Inflammatory macrophage treated with lipopolysaccharide for 4 hours (primary cell): ENCODE measurements around the gene SETMAR.
"Not testable (repeated sequence)": the region's sequence is repeated elsewhere in the genome, so short reads cannot be mapped to it uniquely, and the experiment has no call there.

ENCODE experiments used
- DNase-seq: peaks from one replicate; pipeline ENCODE4 v3.0.0-alpha.2; 2020

Gene SETMAR

DNA sequence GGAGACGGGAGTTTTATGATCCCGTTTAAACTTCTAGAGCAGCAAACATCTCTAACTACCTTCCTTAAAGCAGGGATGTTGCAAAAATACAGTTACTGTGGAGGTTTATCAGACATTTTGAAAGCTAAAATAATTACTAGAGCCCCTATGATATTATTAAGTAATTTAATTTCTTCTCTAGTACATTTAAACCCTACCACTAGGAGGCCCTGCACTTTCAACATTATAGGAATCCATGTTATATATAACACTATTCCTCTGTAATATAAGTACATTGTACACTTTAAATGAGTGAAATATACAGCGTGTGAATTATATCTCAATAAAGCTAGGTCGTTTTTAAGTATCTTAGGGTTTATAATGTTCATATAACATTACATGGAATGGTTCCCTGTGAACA is 11.5 kb downstream of the SETMAR start:
- peak; percentile 25 for DNase-seq

DNA sequence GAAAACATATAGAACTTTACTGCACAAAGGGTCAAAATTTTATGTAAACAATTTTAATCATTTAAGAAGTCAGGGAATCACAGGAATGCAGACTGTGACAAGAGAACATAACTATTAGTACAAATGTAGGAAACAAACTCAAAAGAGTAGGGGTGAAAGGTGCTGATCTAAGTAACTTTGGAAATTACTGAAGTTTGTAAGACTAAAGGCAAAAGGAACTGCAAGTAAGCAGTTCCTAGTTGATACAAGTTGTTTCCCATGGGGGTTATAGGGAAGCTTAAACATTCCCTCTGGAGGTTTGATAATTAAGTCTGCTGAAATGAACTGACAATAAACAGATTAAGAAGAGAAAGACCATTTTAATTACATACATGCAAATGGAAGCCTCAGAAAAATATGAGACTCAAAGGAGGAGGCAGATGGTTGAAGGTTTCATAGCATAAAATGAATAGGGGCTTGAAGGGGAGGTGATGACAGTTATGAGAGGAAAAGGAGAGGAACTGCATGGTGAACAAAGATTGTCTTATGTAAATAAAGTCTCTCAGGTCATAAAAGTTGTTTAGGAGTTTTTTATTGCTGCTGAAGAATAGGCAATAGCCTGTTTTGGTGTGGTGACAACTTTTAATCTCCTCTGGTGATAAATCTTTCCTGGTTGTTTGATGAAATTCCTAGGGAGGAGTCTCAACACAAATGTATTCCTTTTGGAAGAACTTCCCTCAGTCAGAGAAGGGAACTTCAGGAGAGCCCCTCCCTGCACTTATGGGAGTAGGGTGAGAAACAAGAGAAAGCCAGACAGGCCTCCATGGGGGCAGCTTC is 17.1 kb downstream of the SETMAR start:
- DNase-seq: peak; percentile 69

DNA sequence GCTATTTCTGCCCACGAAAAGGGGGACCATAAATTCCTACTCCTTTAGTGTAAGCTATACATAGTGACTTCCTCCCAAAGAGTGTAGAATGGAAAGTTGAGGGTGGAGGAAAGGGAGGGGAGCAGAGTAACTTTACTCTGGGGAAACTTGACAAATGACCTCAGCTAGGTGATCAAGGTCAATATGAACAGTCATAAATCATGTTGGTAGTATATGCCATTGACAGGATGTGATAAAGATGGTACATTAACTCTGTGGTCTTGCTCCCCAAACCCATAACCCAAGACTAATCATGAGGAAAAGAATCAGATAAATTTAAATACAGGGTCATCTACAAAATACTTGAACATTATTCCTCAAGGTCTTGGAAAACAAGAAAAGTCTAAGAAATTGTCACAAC is 18.6 kb downstream of the SETMAR start:
- no peak for DNase-seq

DNA sequence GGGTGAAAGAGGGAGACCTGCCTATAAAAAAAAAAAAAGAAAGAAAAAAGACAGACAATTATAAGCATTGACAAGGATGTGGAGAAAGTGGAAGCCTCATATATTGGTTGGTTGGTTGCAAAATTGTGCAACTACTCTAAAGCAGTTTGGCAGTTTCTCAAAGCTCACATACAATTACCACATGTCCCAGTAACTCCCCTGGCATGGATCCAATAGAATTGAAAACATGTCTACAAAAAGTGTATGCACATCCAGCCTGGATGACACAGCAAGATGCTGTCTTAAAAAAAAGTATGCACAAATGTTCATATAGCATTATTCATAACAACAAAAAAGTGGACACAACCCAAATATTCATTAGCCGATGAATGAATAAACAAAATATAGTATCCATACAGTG is 19.5 kb downstream of the SETMAR start:
- peak; percentile 87 for DNase-seq

DNA sequence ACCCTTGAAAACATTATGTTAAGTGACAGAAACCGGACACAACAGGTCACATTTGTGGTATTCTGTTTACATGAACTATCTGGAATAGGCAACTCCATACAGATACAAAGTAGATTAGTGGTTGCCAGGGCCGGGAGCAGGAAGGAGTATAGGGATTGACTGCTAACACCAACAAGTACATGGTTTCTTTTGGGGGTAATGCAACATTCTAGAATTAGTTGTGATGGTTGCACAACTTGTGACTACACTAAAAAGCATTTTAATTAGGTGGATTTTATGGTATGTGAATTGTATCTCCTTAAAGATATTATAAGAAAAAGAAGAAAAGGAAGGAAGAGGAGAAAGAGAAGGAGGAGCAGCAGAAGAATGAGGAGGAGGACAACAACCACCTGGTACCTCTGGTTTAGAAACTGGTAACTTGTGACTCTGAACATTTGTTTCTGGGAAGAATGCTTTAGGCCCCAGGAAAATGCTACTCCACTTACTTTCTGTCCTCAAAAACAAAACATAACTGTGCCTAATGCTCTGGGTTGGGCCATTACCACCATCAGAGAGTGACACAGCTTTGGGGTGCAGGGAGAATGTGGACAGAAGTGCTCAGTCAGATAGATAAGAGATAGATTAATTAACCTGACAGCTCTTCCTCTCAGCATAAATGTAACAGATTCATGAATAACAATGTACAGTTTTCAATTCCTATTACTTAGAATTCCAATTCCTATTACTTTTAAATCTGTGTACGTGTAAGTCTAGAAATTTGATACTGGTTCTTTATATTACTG is 20.3 kb downstream of the SETMAR start:
- no peak for DNase-seq

DNA sequence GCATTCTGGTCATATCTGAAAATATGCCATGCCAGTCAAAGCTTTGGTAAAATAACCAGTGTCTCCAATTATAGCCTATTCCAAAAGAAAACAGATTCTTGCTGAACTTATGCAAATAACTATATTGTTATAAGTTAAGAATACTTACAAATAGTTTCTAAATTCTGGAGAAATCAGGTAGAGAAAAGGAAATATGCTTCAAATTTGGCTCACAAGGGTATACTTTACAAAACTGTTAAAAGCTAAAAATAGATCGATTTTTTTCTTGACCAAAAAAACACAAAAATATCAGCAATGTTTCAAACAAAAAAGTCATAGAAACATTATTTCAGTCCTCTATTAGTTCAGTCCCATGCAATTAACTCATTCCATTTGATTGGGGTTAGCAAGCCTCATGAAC is 23.7 kb downstream of the SETMAR start:
- DNase-seq: no peak

DNA sequence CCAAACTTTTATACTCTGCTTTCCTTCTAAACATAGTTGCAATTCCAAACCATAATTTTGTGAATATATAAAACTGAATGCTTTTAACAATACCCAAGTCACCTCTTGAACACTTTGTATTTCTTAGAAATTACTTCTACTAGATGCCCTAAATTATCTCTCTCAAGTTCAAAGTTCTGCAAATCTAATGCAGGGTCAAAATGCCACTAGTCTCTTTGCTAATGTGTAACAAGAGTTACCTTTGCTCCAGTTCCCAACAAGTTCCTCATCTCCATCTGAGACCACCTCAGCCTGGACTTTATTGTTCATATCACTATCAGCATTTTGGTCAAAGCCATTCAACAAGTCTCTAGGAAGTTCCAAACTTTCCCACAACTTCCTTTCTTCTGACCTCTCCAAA is 26.6 kb downstream of the SETMAR start:
- not testable (repeated sequence) for DNase-seq

DNA sequence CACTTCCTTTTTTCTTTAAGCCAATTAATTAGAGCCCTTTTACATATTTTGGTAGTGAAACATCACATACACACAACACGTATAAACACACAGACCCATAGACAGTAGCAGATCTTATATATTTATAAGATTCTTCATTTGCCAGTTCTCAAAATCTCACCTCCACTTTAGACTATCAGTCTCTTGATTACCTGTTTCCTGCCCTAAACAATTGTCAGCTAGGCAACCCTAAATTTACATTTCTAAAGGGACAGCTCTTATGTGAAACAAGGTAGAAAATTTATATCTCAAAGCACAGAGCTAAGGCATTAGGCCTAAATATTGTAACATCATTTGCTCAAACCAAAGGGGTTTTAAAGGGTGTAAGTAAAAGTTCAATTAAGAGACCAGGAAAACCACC is 28.9 kb downstream of the SETMAR start:
- DNase-seq: no peak

DNA sequence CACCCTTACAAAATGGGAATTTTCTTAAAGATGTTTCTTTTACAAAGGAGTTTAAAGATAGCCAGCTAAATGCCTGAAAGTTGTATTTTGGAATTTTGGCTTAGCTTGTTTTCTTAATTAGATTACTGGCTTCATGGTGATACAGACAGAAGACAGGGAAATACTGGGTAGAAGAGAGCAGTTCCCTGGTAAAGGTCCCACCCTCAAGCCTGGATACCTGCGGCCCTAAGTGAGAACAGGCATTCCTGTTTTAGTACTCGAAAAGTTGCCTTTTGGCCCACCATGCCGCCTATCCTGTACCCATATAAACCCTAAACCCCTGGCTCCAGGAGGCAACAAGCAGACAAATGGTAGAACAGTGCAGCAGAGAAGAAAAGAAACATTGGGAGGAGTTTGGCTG is 29.4 kb downstream of the SETMAR start:
- no peak for DNase-seq

DNA sequence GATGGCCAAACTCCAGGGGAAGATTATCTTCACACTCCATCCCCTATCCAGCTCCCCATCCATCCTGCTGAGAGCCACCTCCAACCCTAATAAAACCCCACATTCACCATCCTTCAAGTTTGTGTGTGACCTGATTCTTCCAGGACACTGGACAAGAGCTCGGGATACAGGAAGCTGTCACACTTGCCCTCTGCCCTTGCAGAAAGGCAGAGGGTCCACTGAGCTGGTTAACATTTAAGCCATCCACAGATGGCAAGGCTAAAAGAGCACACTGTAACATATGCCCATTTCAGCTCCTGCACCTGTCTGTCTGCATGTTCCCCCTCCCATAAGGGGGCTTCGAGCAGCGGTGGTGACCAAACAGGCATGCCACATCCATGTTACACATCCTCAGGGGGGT is 29.8 kb downstream of the SETMAR start:
- DNase-seq: no peak

DNA sequence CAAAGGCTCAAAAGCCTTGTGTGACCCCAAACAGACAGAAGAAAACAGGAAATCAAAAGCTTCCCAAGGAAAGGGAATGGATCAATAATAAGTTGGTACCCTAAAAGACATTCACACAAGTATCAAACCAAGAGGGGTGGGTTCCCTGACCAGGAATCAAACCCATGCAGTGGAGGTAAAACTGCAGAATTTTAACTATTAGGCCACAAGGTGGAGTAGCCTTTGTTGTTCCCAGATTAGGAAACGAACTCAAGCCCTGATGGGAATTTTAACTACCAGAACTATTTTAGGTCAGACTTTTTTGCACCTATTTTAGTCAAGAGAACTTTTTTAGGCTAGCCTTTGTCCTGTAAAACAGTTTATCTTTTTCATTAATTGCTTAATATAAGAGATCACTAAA is 31.4 kb downstream of the SETMAR start:
- DNase-seq: no peak

DNA sequence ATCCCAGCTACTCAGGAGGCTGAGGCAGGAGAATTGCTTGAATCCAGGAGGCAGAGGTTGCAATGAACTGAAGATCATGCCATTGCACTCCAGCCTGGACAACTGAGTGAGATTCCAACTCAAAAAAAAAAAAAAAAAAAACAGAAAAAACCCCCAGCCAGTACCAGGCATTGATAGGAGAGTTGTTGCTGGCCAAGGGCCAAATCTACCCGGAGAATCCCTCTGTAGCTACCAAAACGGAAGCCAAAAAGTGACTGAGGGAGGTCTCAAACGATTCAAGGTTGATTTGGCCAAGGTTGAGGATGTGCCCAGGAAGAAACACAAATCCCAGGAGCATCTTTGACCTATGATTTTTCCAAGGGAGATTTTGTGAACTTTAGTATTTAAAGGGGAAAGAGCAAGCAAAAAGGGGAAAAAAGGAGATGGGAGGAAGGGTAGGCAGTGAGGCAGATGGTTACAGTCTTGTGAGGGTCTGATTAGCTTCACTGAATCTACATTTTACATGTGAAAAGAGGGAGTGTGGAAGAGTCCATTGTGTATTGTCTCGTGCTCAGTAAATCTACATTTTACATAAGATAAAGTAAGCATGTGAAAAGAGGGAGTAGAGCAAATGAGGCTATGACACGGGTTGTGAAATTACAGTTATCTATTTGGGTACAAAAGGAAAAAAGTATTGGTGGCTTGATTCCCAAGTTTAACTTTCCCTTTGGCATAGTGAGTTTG is 32.8 kb downstream of the SETMAR start:
- DNase-seq: no peak

DNA sequence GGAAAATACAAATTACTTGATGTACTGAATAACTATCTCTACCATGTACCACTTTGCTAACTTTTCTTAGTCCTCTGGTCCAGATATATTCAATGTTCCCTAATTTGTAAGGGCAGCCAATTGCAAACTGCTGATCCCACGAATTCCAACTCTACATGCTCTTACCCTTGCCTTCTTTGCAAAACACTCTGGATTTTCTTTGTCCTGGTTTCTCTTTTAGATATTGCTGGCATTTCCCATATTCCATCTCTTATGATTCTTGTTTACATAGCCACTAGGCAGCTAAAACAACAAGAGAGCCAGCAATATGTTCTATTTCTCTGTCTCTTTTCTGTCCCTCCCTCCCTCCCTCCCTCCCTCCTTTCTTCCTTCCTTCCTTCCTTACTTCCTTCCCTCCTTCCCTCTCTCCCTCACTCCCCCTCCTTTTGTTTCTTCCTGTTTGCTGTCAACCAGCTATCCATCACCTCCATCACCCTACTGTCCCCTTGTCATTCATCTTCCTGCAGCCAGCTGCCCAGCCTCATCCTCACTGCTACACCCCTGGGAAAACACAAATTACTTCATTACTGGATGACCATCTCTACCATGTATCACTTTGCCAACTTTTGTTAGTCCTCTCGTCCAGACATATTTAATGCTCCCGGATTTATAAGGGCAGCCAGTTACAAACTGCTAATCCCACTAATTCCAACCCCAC is 33.8 kb downstream of the SETMAR start:
- no peak for DNase-seq

DNA sequence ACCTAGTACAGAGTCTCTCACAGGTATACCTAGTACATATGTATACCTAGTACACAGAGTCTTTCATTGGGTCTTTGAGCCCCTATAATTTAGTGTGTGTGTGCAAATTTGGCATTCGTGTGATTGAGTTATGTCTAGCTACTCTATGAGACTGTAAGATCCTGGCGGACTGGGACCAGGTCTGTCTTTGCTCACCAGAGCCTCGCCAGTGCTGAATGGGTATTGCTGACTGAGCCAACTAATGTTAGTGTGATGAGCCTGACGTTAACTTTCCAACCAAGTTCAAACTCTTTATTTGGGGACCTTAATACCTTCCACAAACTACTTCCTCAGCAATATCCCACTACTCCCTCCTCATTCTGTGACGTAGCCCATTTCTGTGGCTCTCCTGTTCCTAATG is 35.6 kb downstream of the SETMAR start:
- no peak for DNase-seq

DNA sequence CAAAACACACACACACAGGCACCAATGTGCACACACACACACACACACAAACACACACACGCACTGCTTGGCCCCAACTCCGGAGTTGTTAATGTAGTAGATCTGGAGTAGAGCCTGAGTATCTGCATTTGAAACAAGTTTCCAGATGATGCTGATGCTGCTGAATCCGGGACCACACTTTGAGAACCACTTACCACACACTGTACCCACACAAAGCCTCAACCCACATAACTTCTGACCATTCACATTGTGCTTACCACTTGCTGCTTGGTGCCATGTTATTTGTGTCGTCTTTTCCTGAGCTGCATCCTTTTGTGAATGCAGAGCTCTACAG is 36.9 kb downstream of the SETMAR start:
- DNase-seq: no peak

DNA sequence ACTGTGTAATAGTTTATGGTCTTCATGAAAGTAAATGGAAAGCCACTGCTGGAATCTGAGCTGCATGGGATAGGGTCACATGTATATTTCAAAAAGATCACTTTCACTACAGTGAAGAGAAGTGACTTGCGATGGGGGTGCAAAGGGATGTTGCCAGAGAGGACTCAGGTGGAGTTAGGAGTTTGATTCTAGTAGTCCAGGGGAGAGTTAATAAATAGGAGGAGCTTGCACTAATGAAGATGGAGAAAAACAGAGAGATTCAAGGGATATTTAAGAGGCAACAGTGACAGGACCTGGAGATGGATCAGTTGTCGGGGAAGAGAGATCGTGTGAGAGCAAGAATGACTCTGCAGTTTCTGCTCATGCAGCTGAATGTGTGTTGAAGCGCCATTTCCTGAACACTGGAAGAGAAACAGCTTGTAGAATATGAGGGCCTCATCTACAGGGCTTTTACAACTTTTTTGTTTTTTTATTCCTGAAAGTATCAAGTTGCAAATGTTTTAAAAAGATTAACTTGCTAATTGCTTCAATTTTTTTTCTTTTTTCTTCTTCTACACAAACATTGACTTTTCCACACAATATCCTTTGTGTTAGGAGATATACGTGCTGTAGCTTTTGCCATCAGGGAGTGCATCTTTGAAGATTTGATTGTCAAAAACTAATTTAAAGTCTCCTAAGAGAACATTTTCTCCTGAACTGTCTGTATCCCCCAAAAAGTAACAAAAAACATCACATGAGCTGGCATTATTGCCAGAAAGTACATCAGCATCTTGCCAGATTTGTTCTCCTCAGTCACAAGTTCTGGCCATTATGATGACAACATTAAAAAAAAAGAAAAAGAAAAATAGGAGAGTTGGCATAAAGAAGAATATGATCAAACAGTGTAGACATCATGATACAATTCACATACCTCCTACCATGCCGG is 37.5 kb downstream of the SETMAR start:
- peak; percentile 33 for DNase-seq

DNA sequence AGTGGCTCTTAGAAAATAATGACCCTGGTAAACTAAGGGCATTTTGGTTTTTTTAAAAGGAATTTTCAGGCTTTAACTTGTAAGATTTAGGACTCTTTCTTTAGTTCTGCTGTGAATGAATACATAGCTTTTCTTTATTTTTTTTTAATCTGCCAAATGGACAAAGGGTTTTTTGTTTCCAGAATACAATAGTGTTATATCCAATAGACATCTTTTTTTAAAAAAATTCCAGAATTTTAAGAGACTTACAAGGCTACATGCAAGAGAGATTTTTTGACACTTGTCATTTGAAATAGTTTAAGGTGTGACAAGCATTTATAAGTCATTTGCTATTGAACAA is 38.1 kb downstream of the SETMAR start:
- no peak for DNase-seq

DNA sequence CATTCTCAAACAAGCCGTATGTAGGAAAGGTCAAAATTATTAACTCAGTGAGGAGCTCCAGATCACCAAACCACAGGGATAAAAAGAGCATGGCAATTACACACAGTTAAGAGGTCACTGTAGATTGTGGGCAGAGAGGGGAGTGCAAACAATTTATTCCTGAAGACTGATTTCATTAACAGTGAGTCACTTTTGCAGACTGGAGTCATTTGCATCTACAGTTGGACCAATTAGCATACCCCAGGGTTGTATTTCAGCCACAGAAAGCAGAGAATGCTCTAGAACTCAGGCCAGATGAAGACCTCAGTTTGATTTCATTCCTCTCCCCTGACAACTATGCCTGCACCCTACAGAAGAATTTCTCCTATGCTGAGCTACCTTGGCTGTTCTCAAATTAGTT is 40.1 kb downstream of the SETMAR start:
- DNase-seq: no peak

DNA sequence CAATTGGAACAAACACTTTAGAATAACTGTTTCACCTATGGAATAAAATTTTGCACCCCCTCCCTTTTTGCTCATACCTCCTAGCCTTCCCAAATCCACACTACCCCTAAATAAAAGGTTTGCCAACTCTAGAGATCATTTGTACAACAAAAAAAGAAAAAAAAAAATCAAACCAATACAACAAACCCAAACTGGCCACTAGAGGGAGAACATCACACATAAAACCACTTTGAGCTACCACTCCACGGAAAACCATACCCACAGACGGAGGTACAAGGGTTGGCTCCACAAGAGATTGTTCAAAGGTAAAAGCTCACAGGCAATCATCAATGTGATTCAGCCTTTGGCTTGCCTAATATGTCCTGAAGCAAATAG is 47.6 kb downstream of the SETMAR start:
- peak; percentile 82 for DNase-seq

DNA sequence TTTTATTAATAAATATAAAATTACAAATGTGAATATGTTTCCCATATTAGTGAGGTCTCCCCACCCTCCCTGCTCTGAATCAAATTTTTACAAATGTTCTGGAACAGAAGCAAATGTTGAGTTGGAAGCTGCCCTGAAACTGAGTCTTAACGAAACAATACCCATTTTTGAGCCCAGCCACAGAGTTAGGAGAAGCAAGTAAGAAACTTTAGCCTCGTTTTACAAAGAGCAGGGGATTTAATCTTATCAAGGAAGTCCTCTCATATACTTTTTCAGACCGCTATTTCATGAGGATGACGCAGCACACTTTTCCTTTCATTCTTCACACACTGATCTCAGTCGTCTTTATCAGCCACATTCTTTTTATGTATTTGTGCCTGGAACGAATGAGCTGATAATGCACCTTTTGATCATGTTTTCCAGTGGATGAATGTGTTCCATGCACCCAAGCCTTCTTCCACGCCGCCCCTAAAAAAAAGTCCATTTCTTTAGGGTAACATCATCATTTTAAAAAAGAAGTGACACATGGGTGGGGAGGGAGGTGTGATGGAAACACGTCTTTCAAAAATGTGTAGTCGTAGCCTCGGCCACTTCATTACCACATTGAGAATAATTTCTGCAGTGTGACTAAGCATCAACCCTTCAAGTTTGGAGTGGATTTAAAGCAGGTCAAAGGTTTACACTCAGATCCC is 48.1 kb downstream of the SETMAR start:
- peak; percentile 75 for DNase-seq

DNA sequence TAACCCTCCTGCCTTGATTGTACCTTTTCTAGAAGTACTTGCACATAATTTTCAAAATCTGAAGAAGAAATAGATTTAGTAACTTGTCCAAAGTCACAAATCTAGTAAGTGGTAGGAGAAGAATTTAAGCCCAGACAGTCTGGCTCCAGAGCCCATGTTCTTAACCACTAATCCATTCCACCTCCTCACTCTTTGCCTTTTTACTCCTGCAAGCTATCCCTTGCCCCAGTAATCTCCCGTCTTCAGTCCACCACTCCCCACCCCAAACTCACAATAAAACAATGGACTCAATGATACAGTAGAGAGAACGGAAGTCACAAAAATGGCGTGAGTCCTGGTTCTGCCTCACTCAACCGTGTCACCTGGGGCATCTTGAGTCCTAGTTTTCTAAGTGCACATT is 48.7 kb downstream of the SETMAR start:
- DNase-seq: no peak
